Loucy (cell line): Measurements from ENCODE around the gene METTL18.

Source experiments
- H2AFZ ChIP-seq: fragments of 200-600 bp; sonication (generic); 2 replicates; pipeline ENCODE4 v1.6.0; 2016; ENCODE audit warnings: antibody characterized with exemption, mild to moderate bottlenecking, low read length, moderate library complexity
- H3F3A ChIP-seq: fragments of 200-600 bp; 2 replicates; pipeline ENCODE4 v1.6.0; 2016; ENCODE audit warnings: antibody characterized with exemption, low read depth, mild to moderate bottlenecking
- H3K27me3 ChIP-seq: fragments of 200-600 bp; sonication (generic); 2 replicates; pipeline ENCODE4 v1.6.1; 2014; ENCODE audit warnings: low read length, mild to moderate bottlenecking; ENCODE audit not compliant: insufficient read depth, poor library complexity, severe bottlenecking
- H3K36me3 ChIP-seq: fragments of 200-600 bp; sonication (generic); 2 replicates; pipeline ENCODE4 v1.6.1; 2016; ENCODE audit warnings: low read length; ENCODE audit not compliant: insufficient read depth
- H3K4me1 ChIP-seq: fragments of 200-600 bp; sonication (generic); 2 replicates; pipeline ENCODE4 v1.5.1; 2014; ENCODE audit warnings: low read length, mild to moderate bottlenecking; ENCODE audit not compliant: insufficient read depth, poor library complexity, severe bottlenecking
- H3K4me2 ChIP-seq: fragments of 200-600 bp; sonication (generic); 2 replicates; pipeline ENCODE4 v1.6.0; 2014; ENCODE audit warnings: antibody characterized with exemption, low read length, low read depth, mild to moderate bottlenecking; ENCODE audit not compliant: poor library complexity, severe bottlenecking
- H3K4me3 ChIP-seq: fragments of 200-600 bp; sonication (generic); 2 replicates; pipeline ENCODE4 v1.5.1; 2014; ENCODE audit warnings: low read length, mild to moderate bottlenecking, mixed read lengths; ENCODE audit not compliant: poor library complexity, severe bottlenecking
- H3K79me2 ChIP-seq: fragments of 200-600 bp; sonication (generic); 2 replicates; pipeline ENCODE4 v1.6.1; 2014; ENCODE audit warnings: low read length; ENCODE audit not compliant: insufficient read depth
- H3K9ac ChIP-seq: fragments of 200-600 bp; sonication (generic); 2 replicates; pipeline ENCODE4 v1.6.0; 2014; ENCODE audit warnings: mild to moderate bottlenecking, low read depth, low read length, moderate library complexity; ENCODE audit not compliant: poor library complexity, severe bottlenecking
- H3K9me2 ChIP-seq: fragments of 200-600 bp; sonication (generic); replicated peaks from 2 replicates; pipeline ENCODE4 v1.6.1; 2016; ENCODE audit warnings: low read depth, low read length, mixed read lengths
- H3K9me3 ChIP-seq: fragments of 200-600 bp; sonication (generic); 2 replicates; pipeline ENCODE4 v1.6.1; 2014; ENCODE audit warnings: mild to moderate bottlenecking, antibody characterized with exemption, low read length, low read depth; ENCODE audit not compliant: insufficient read depth
- H4K20me1 ChIP-seq: fragments of 200-600 bp; sonication (generic); 2 replicates; pipeline ENCODE4 v1.6.0; 2014; ENCODE audit warnings: antibody characterized with exemption, low read length, mild to moderate bottlenecking; ENCODE audit not compliant: insufficient read depth, poor library complexity, severe bottlenecking
- EZH2phosphoT487 ChIP-seq: fragments of 200-600 bp; IDR thresholded peaks from 2 replicates; pipeline ENCODE4 v1.6.1; 2018; ENCODE audit warnings: antibody characterized with exemption, mild to moderate bottlenecking, moderate library complexity, borderline replicate concordance
- TF ChIP-seq, protein P1 (sequence below): fragments of 200-600 bp; sonication (generic); conservative IDR thresholded peaks from 2 replicates; pipeline ENCODE4 v1.5.1; 2014; ENCODE audit warnings: mild to moderate bottlenecking, antibody characterized with exemption, low read length

The METTL18 gene

DNA sequence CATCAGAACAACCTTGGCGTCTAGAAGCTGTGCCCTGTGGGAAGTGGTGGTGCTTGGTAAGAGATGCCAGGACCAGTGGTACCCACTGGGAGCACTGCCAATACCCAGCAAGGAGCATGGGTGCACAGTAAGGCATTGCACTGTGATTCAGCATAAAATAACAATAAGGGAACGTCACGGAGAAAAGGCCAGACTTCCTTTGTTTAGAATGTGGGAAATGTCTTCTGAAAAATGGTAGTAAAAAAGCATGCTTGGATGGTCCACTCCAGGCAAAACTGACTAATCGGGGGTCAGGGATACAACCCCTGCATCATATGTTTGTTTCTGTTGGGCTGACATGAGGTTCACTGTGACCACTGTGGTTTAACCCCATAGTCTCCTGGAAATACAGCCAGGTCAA is 14.7 kb downstream of the METTL18 start:
- no peak for TF ChIP-seq EZH2phosphoT487
- TF ChIP-seq, protein P1, sequence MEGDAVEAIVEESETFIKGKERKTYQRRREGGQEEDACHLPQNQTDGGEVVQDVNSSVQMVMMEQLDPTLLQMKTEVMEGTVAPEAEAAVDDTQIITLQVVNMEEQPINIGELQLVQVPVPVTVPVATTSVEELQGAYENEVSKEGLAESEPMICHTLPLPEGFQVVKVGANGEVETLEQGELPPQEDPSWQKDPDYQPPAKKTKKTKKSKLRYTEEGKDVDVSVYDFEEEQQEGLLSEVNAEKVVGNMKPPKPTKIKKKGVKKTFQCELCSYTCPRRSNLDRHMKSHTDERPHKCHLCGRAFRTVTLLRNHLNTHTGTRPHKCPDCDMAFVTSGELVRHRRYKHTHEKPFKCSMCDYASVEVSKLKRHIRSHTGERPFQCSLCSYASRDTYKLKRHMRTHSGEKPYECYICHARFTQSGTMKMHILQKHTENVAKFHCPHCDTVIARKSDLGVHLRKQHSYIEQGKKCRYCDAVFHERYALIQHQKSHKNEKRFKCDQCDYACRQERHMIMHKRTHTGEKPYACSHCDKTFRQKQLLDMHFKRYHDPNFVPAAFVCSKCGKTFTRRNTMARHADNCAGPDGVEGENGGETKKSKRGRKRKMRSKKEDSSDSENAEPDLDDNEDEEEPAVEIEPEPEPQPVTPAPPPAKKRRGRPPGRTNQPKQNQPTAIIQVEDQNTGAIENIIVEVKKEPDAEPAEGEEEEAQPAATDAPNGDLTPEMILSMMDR, result no peak
- H3K4me1 ChIP-seq, result peaks cover 11% of the 10 kb centered on the region
- H3K36me3 ChIP-seq, result no peaks in the 10 kb centered on the region
- no peaks in the 10 kb centered on the region for H3K9me2 ChIP-seq
- no peaks in the 10 kb centered on the region; the same call in 1 of the 2 replicates for H3F3A ChIP-seq
- H3K4me2 ChIP-seq, result no peak overlapping the region
- no peak overlapping the region for H3K9ac ChIP-seq
- H3K27me3 ChIP-seq, result no peaks in the 10 kb centered on the region
- H3K79me2 ChIP-seq, result no peaks in the 10 kb centered on the region
- no peaks in the 10 kb centered on the region for H4K20me1 ChIP-seq
- H3K9me3 ChIP-seq, result no peaks in the 10 kb centered on the region
- no peak overlapping the region for H2AFZ ChIP-seq
- no peak overlapping the region for H3K4me3 ChIP-seq

DNA sequence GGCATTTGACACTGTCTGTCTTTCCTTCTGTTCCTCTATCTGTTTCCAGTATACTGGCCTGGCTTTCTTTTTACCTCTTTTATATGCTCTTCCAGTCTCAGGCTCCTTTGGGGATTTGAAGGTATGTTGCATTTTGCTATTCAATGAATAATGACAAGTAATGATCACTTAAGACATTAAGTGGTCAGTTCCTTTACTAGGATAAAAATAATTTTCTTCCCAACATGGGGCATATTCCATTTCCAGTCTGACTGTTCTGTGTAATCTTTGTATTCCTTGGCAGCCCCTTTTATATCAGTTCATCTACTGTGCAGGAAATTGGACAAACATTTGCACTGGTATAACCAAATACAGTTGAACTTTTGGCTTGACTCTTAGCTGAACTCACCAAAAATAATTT is 15.6 kb downstream of the METTL18 start:
- no peaks in the 10 kb centered on the region for H4K20me1 ChIP-seq
- H3K9ac ChIP-seq, result no peak overlapping the region
- H3K4me3 ChIP-seq, result no peak overlapping the region
- no peaks in the 10 kb centered on the region for H3K9me2 ChIP-seq
- TF ChIP-seq, protein P1, result no peak
- no peak for TF ChIP-seq EZH2phosphoT487
- no peaks in the 10 kb centered on the region for H3K9me3 ChIP-seq
- H3K4me2 ChIP-seq, result no peak overlapping the region
- no peak overlapping the region for H2AFZ ChIP-seq
- H3K79me2 ChIP-seq, result no peaks in the 10 kb centered on the region
- H3K36me3 ChIP-seq, result no peaks in the 10 kb centered on the region
- H3K4me1 ChIP-seq, result peaks cover 11% of the 10 kb centered on the region
- H3F3A ChIP-seq, result no peaks in the 10 kb centered on the region; the same call in 1 of the 2 replicates
- H3K27me3 ChIP-seq, result no peaks in the 10 kb centered on the region

DNA sequence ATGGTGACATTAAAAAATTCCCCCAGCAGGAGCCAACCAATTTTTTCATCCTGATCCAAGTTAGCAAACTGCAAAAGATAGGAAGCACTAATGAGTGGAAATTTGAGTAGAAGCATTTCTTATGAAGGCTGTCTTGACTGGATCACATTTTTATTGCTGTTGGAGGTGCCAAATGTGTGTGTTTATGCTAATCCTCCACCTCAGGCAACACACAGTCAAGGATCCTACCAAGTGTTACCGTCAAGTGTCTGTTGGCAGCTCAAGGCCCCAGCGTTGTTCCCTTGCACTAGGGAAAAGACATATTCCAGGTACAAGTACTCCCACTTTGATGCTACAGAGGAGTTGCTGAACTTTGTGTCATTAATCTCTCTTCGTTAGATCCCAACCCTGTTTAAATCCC is 18.3 kb downstream of the METTL18 start:
- H3F3A ChIP-seq, result no peaks in the 10 kb centered on the region; the same call in 1 of the 2 replicates
- H3K27me3 ChIP-seq, result no peaks in the 10 kb centered on the region
- TF ChIP-seq EZH2phosphoT487, result no peak
- TF ChIP-seq, protein P1, result no peak
- no peak overlapping the region for H3K9ac ChIP-seq
- no peaks in the 10 kb centered on the region for H3K9me2 ChIP-seq
- H4K20me1 ChIP-seq, result no peaks in the 10 kb centered on the region
- H2AFZ ChIP-seq, result no peak overlapping the region
- H3K4me3 ChIP-seq, result no peak overlapping the region
- no peaks in the 10 kb centered on the region for H3K9me3 ChIP-seq
- H3K79me2 ChIP-seq, result no peaks in the 10 kb centered on the region
- no peaks in the 10 kb centered on the region for H3K36me3 ChIP-seq
- H3K4me1 ChIP-seq, result peaks cover 11% of the 10 kb centered on the region
- H3K4me2 ChIP-seq, result no peak overlapping the region
